Measurements from ENCODE around the gene TGFBR2. TPM values are rescaled to one million over a fixed set of nuclear protein-coding genes. Genes with fewer than 3 reads are reported as not detected.
A peak's percentile ranks its signal among the peaks of the same experiment; 100 is the strongest.

The TGFBR2 gene
- polyA plus RNA-seq, 3 donors = 46.6 to 60.3 (median 57.0) TPM

DNA sequence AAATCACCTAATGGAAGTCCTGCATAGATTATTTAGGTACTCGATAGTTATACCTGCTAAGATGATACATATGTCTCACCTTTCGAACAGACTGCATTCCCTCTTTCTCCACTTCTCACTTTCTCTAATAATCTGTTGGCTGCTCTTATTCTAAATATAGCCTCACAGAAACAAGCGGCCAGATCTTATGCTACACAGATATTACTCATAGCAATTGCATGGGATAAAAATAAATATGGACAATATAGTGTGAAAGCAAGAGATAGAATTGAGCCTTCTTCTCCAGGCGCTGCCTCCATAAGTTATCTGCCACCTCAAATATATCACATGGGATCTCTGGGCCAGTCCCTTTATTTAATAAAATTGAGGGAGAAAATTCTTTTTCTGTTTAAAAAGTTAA is 29.5 kb upstream of the TGFBR2 start:
- peaks cover 27% of the 10 kb centered on the region for H3K4me1 Mint-ChIP-seq
- intact Hi-C loops (cut with micrococcal nuclease) = no loop called here

DNA sequence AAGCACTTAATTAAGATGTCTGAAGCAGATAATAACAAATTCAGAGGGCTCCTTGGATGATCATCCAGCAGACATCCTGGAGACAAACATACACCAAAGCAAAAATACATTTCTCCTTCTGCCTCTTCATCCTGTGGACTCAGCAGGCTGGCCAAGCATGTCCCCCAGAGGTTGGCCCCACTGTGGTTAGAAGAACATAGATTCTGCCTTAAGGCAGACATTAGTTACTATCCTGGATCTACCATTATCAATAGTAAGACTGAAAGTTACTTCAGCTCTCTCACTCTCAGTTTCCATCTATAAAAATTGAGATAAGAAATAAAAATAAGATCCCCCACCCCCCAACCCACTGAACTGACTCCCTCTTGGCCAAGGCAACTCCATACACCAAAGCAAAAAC is 28.6 kb upstream of the TGFBR2 start:
- Mint-ChIP-seq H3K27ac (peak overlapping the region; percentile 81 to 98 (median 94)), H3K4me1 (peaks cover 27% of the 10 kb centered on the region), H3K36me3 (peaks cover 0 to 2% of the 10 kb centered on the region in 2 donors), H3K4me3 (no peak overlapping the region), H3K9me3 (peaks cover 0 to 3% (median 0%) of the 10 kb centered on the region in 7 donors), H3K27me3 (ENCODE audit: low read depth in 3 of 3) (peaks cover 0 to 2% (median 2%) of the 10 kb centered on the region in 3 donors)
- TF ChIP-seq, protein P1, sequence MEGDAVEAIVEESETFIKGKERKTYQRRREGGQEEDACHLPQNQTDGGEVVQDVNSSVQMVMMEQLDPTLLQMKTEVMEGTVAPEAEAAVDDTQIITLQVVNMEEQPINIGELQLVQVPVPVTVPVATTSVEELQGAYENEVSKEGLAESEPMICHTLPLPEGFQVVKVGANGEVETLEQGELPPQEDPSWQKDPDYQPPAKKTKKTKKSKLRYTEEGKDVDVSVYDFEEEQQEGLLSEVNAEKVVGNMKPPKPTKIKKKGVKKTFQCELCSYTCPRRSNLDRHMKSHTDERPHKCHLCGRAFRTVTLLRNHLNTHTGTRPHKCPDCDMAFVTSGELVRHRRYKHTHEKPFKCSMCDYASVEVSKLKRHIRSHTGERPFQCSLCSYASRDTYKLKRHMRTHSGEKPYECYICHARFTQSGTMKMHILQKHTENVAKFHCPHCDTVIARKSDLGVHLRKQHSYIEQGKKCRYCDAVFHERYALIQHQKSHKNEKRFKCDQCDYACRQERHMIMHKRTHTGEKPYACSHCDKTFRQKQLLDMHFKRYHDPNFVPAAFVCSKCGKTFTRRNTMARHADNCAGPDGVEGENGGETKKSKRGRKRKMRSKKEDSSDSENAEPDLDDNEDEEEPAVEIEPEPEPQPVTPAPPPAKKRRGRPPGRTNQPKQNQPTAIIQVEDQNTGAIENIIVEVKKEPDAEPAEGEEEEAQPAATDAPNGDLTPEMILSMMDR (IDR thresholded peaks at IDR 0.05) = no peak
- Histone ChIP-seq H3K4me2 (replicated peaks; ENCODE audit: extremely low read depth, low read length, poor library complexity, severe bottlenecking) (no peak overlapping the region), H3K27ac (ENCODE audit: low read depth in 1 of 2, low read length in 2 of 2) (peak overlapping the region in 1 of 2 donors; percentile 72), H3K4me1 (ENCODE audit: control insufficient read depth in 1 of 2, insufficient read depth in 2 of 2, low read length in 2 of 2) (peaks cover 23 to 24% of the 10 kb centered on the region in 2 donors), H3K79me2 (ENCODE audit: insufficient read depth, low read length) (no peaks in the 10 kb centered on the region), H3K36me3 (replicated peaks in 1 of 2; ENCODE audit: control insufficient read depth in 1 of 2, insufficient read depth in 2 of 2, low read length in 2 of 2) (no peaks in the 10 kb centered on the region), H3K9ac (ENCODE audit: insufficient read depth, low read length, poor library complexity, severe bottlenecking) (no peak overlapping the region), H3K27me3 (ENCODE audit: control insufficient read depth in 2 of 2, insufficient read depth in 2 of 2, low read length in 2 of 2) (no peaks in the 10 kb centered on the region), H2AFZ (ENCODE audit: insufficient read depth, low read depth, low read length, poor library complexity, severe bottlenecking) (no peak overlapping the region), H3K4me3 (replicated peaks in 1 of 3; ENCODE audit: low read depth in 2 of 3, low read length in 3 of 3) (no peak overlapping the region), H3K9me3 (replicated peaks in 1 of 2; ENCODE audit: control insufficient read depth in 1 of 2, insufficient read depth in 1 of 2, low read length in 2 of 2) (no peaks in the 10 kb centered on the region), H4K20me1 (ENCODE audit: insufficient read depth, low read length) (no peaks in the 10 kb centered on the region)
- DNase-seq = no peak
- intact Hi-C loops (cut with micrococcal nuclease) = no loop called here

More for the DNA sequence above, 29.5 kb upstream of the TGFBR2 start:
- DNase-seq = no peak
- TF ChIP-seq, protein P1 (IDR thresholded peaks at IDR 0.05) = no peak
- Histone ChIP-seq H3K4me1 (ENCODE audit: control insufficient read depth in 1 of 2, insufficient read depth in 2 of 2, low read length in 2 of 2) (peaks cover 23 to 24% of the 10 kb centered on the region in 2 donors), H3K9me3 (replicated peaks in 1 of 2; ENCODE audit: control insufficient read depth in 1 of 2, insufficient read depth in 1 of 2, low read length in 2 of 2) (no peaks in the 10 kb centered on the region), H3K79me2 (ENCODE audit: insufficient read depth, low read length) (no peaks in the 10 kb centered on the region), H4K20me1 (ENCODE audit: insufficient read depth, low read length) (no peaks in the 10 kb centered on the region), H2AFZ (ENCODE audit: insufficient read depth, low read depth, low read length, poor library complexity, severe bottlenecking) (no peak overlapping the region), H3K4me3 (replicated peaks in 1 of 3; ENCODE audit: low read depth in 2 of 3, low read length in 3 of 3) (no peak overlapping the region), H3K27me3 (ENCODE audit: control insufficient read depth in 2 of 2, insufficient read depth in 2 of 2, low read length in 2 of 2) (no peaks in the 10 kb centered on the region), H3K4me2 (replicated peaks; ENCODE audit: extremely low read depth, low read length, poor library complexity, severe bottlenecking) (no peak overlapping the region), H3K36me3 (replicated peaks in 1 of 2; ENCODE audit: control insufficient read depth in 1 of 2, insufficient read depth in 2 of 2, low read length in 2 of 2) (no peaks in the 10 kb centered on the region), H3K27ac (ENCODE audit: low read depth in 1 of 2, low read length in 2 of 2) (no peak overlapping the region), H3K9ac (ENCODE audit: insufficient read depth, low read length, poor library complexity, severe bottlenecking) (no peak overlapping the region)
- peaks cover 0 to 3% (median 0%) of the 10 kb centered on the region in 7 donors for H3K9me3 Mint-ChIP-seq
- no peak overlapping the region for H3K4me3 Mint-ChIP-seq
- peaks cover 0 to 2% of the 10 kb centered on the region in 2 donors for H3K36me3 Mint-ChIP-seq
- no CpG with 5 or more reads among the region's 4 CpGs for WGBS (ENCODE audit: insufficient coverage)
- peaks cover 0 to 2% (median 2%) of the 10 kb centered on the region in 3 donors for H3K27me3 Mint-ChIP-seq (ENCODE audit: low read depth in 3 of 3)
- peak overlapping the region in 1 of 7 donors; percentile 9 for H3K27ac Mint-ChIP-seq

All from CD14-positive monocyte (primary cell).